Liver (tissue), 9 donors: ENCODE results near the gene SORCS2. TPM values are rescaled to one million over a fixed set of nuclear protein-coding genes. Genes with fewer than 3 reads are reported as not detected.

Experiments used
- DNase-seq: peaks from one replicate; pipeline ENCODE4 v3.0.0-alpha.2; 2017; ENCODE audit warnings: low spot score
- H3K27ac ChIP-seq, 2 donors: one replicate each; pipeline ENCODE4 v1.7.0; 2013; ENCODE audit warnings: inconsistent platforms in 2 of 2, low read length in 2 of 2, control low read depth in 1 of 2, low read depth in 1 of 2, mild to moderate bottlenecking in 1 of 2
- H3K27me3 ChIP-seq, 4 donors: one replicate each; pipeline versions ENCODE4 v1.6.1 to v1.7.0; 2013; ENCODE audit warnings: low read length in 3 of 4, inconsistent platforms in 1 of 4, mild to moderate bottlenecking in 1 of 4, moderate library complexity in 1 of 4; ENCODE audit not compliant: control insufficient read depth in 4 of 4, insufficient read depth in 4 of 4
- H3K36me3 ChIP-seq, 4 donors: one replicate each; pipeline versions ENCODE4 v1.6.1 to v1.7.0; 2013; ENCODE audit warnings: low read length in 3 of 4, mild to moderate bottlenecking in 3 of 4, low read depth in 1 of 4, moderate library complexity in 1 of 4; ENCODE audit not compliant: control insufficient read depth in 4 of 4, insufficient read depth in 3 of 4
- H3K4me1 ChIP-seq, 4 donors: one replicate each; pipeline versions ENCODE4 v1.6.1 to v1.7.0; 2013; ENCODE audit warnings: low read length in 3 of 4, mild to moderate bottlenecking in 3 of 4, moderate library complexity in 1 of 4; ENCODE audit not compliant: control insufficient read depth in 4 of 4, insufficient read depth in 4 of 4
- H3K4me3 ChIP-seq, 3 donors: one replicate each; pipeline versions ENCODE4 v1.6.1 to v1.7.0; 2013; ENCODE audit warnings: low read length in 3 of 3, control low read depth in 1 of 3, low read depth in 1 of 3, mild to moderate bottlenecking in 1 of 3
- H3K9ac ChIP-seq, 2 donors: one replicate each; pipeline ENCODE4 v1.7.0; 2013; ENCODE audit warnings: low read length in 2 of 2, mild to moderate bottlenecking in 2 of 2, moderate library complexity in 2 of 2, control low read depth in 1 of 2, low read depth in 1 of 2
- H3K9me3 ChIP-seq, 4 donors: one replicate each; pipeline versions ENCODE4 v1.6.1 to v1.7.0; 2013; ENCODE audit warnings: low read length in 3 of 4; ENCODE audit not compliant: control insufficient read depth in 4 of 4
- EGR1 ChIP-seq, 2 donors: IDR thresholded peaks; 2 replicates each; pipeline ENCODE4 v1.6.1; 2016 to 2018; ENCODE audit warnings: antibody characterized with exemption in 2 of 2, low read depth in 2 of 2
- FOXA1 ChIP-seq: IDR thresholded peaks from 2 replicates; pipeline ENCODE4 v1.6.1; 2016; ENCODE audit warnings: antibody characterized with exemption
- FOXA2 ChIP-seq: IDR thresholded peaks from 2 replicates; pipeline ENCODE4 v1.6.1; 2016; ENCODE audit warnings: antibody characterized with exemption
- GABPA ChIP-seq, 2 donors: IDR thresholded peaks in 1 of 2; conservative IDR thresholded peaks in 1 of 2; 2 replicates each; pipeline ENCODE4 v1.6.1; 2016; ENCODE audit warnings: antibody characterized with exemption in 2 of 2, mild to moderate bottlenecking in 1 of 2, moderate library complexity in 1 of 2
- HNF4A ChIP-seq, 2 donors: conservative IDR thresholded peaks; 2 replicates each; pipeline ENCODE4 v1.6.1; 2016; ENCODE audit warnings: antibody characterized with exemption in 2 of 2, mild to moderate bottlenecking in 2 of 2
- HNF4G ChIP-seq: IDR thresholded peaks from 2 replicates; pipeline ENCODE4 v1.6.1; 2016; ENCODE audit warnings: antibody characterized with exemption
- JUND ChIP-seq, 2 donors: IDR thresholded peaks; 2 replicates each; pipeline ENCODE4 v1.6.1; 2016; ENCODE audit warnings: antibody characterized with exemption in 2 of 2
- NR2F2 ChIP-seq: IDR thresholded peaks from 2 replicates; pipeline ENCODE4 v1.6.1; 2016; ENCODE audit warnings: antibody characterized with exemption
- RAD21 ChIP-seq, 2 donors: IDR thresholded peaks; 2 replicates each; pipeline ENCODE4 v1.6.1; 2016; ENCODE audit warnings: antibody characterized with exemption in 2 of 2, mild to moderate bottlenecking in 2 of 2
- RXRA ChIP-seq, 2 donors: IDR thresholded peaks; 2 replicates each; pipeline ENCODE4 v1.6.1; 2017 to 2018; ENCODE audit warnings: antibody characterized with exemption in 2 of 2, mild to moderate bottlenecking in 1 of 2
- SP1 ChIP-seq: IDR thresholded peaks from 2 replicates; pipeline ENCODE4 v1.6.1; 2018; ENCODE audit warnings: antibody characterized with exemption, mild to moderate bottlenecking
- TAF1 ChIP-seq: conservative IDR thresholded peaks from 2 replicates; pipeline ENCODE4 v1.6.1; 2016; ENCODE audit warnings: antibody characterized with exemption, mild to moderate bottlenecking
- YY1 ChIP-seq: IDR thresholded peaks from 2 replicates; pipeline ENCODE4 v1.6.1; 2016; ENCODE audit warnings: antibody characterized with exemption, mild to moderate bottlenecking
- WGBS: extraction: QIAGEN DNeasy Blood & Tissue Kit; methylation state at CpG from one replicate; pipeline ENCODE4 v1.1.7; 2013; 5-methylcytosine and 5-hydroxymethylcytosine counted together
- polyA plus RNA-seq, 2 donors: library from polyadenylated mRNA; stranded (reverse) in 1 of 2; unstranded in 1 of 2; fragments of 200-250 nt in 1 of 2; fragments of >200 nt in 1 of 2; fragmentation: Nextera tagmentation in 1 of 2; extraction: Ambion mirVana in 1 of 2; gene quantifications; one replicate each; pipeline versions ENCODE4 v1.2.1 to v1.2.3, GENCODE V29; 2013 to 2015
- total RNA-seq, 2 donors: library from RNA; depleted of rRNA; stranded (reverse); fragments of >200 nt; gene quantifications; one replicate each; pipeline ENCODE4 v1.2.3, GENCODE V29; 2014
- TF ChIP-seq, protein P1 (sequence below): IDR thresholded peaks from 2 replicates; pipeline ENCODE4 v1.6.1; 2016; ENCODE audit warnings: antibody characterized with exemption
- TF ChIP-seq, protein P2 (sequence below): fragments of 150-350 bp; IDR thresholded peaks from 2 replicates; pipeline ENCODE4 v1.5.1; 2017; ENCODE audit warnings: improper control_type of control experiment, low read depth, low read length; ENCODE audit not compliant: missing input control
- TF ChIP-seq, protein P3 (sequence below): IDR thresholded peaks from 2 replicates; pipeline ENCODE4 v1.6.1; 2016; ENCODE audit warnings: antibody characterized with exemption
- TF ChIP-seq, protein P4 (sequence below): IDR thresholded peaks from 2 replicates; pipeline ENCODE4 v1.6.1; 2016; ENCODE audit warnings: antibody characterized with exemption, mild to moderate bottlenecking
- TF ChIP-seq, protein P5 (sequence below): IDR thresholded peaks from 2 replicates; pipeline ENCODE4 v1.6.1; 2016; ENCODE audit warnings: antibody characterized with exemption
- donor health status: healthy.
- donor health status: healthy.
- donor health status: healthy.
- donor health status: healthy.
- donor health status: healthy.

SORCS2 gene
- total and polyA plus RNA-seq, 4 donors: 0.10 to 1.4 (median 0.92) TPM

DNA sequence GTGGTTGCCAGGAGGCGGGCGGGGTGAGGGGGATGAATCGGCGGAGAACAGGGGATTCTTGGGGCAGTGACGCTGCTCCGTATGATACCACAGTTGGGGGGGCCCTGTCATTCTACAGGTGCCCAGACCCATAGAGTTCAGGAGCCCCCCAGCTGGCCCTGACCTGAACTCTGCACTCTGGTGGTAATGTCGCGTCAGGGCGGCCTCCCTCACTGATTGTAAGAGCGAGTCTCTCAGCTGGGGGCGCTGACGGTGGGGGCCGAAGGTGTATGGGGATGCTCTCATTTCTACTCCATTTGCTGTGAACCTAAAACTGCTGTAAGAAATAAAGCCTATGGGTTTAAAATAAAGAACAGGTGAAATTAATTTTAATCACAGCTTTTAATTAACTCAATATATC, 334.2 kb downstream of the SORCS2 start:
- WGBS: 88% methylated on average over 13 of the region's 13 CpGs
- Histone ChIP-seq H3K4me3 (no peak overlapping the region), H3K27me3 (no peaks in the 10 kb centered on the region), H3K9me3 (no peaks in the 10 kb centered on the region), H3K4me1 (peaks cover 0 to 8% (median 2%) of the 10 kb centered on the region in 4 donors), H3K9ac (no peak overlapping the region), H3K36me3 (no peaks in the 10 kb centered on the region), H3K27ac (no peak overlapping the region)
- no peak for TF ChIP-seq TAF1
- TF ChIP-seq RXRA (IDR thresholded peaks at IDR 0.05): no peak
- no peak for TF ChIP-seq GABPA (IDR thresholded peaks at IDR 0.05 in 1 of 2, conservative IDR thresholded peaks at IDR 0.05 in 1 of 2)
- TF ChIP-seq, protein P1, sequence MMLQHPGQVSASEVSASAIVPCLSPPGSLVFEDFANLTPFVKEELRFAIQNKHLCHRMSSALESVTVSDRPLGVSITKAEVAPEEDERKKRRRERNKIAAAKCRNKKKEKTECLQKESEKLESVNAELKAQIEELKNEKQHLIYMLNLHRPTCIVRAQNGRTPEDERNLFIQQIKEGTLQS: no peak
- TF ChIP-seq HNF4G: no peak
- TF ChIP-seq, protein P2, sequence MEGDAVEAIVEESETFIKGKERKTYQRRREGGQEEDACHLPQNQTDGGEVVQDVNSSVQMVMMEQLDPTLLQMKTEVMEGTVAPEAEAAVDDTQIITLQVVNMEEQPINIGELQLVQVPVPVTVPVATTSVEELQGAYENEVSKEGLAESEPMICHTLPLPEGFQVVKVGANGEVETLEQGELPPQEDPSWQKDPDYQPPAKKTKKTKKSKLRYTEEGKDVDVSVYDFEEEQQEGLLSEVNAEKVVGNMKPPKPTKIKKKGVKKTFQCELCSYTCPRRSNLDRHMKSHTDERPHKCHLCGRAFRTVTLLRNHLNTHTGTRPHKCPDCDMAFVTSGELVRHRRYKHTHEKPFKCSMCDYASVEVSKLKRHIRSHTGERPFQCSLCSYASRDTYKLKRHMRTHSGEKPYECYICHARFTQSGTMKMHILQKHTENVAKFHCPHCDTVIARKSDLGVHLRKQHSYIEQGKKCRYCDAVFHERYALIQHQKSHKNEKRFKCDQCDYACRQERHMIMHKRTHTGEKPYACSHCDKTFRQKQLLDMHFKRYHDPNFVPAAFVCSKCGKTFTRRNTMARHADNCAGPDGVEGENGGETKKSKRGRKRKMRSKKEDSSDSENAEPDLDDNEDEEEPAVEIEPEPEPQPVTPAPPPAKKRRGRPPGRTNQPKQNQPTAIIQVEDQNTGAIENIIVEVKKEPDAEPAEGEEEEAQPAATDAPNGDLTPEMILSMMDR: no peak
- no peak for TF ChIP-seq NR2F2
- TF ChIP-seq, protein P3, sequence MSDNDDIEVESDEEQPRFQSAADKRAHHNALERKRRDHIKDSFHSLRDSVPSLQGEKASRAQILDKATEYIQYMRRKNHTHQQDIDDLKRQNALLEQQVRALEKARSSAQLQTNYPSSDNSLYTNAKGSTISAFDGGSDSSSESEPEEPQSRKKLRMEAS: no peak
- no peak for TF ChIP-seq EGR1 (IDR thresholded peaks at IDR 0.05; ENCODE audit: low read depth in 2 of 2)
- TF ChIP-seq RAD21 (IDR thresholded peaks at IDR 0.05): no peak
- TF ChIP-seq SP1: no peak
- no peak for DNase-seq

DNA sequence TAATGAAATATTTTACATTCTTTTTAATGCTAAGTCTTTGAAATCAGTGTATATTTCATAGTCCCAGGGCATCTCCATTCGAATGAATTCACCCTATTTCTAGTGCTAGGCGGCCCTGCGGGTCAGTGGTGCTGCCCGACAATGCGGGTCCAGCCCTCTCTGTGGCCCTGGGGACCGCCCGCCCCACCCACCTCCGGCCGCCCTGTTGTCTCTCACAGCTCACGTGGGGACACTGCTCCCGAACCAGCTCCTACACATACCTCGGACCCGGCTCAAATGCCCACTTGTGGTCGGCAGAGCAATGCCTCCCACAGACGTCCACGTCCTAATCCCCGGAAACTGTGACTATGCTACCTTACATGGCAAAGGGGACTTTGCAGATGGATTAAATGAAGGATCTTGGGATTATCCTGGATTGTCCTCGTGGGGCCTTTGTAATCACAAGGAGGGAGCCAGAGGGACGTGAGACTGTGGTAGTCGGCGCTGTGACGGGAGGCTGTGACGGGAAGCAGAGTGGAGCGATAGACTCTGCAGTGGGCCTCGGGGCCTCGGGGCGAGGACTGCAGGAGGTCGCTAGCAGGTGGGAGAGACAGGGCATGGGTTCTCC, 334.7 kb downstream of the SORCS2 start:
- TF ChIP-seq, protein P3: no peak
- TF ChIP-seq NR2F2: no peak
- no peak for TF ChIP-seq RXRA (IDR thresholded peaks at IDR 0.05)
- no peak for TF ChIP-seq EGR1 (IDR thresholded peaks at IDR 0.05; ENCODE audit: low read depth in 2 of 2)
- TF ChIP-seq SP1: no peak
- TF ChIP-seq, protein P4, sequence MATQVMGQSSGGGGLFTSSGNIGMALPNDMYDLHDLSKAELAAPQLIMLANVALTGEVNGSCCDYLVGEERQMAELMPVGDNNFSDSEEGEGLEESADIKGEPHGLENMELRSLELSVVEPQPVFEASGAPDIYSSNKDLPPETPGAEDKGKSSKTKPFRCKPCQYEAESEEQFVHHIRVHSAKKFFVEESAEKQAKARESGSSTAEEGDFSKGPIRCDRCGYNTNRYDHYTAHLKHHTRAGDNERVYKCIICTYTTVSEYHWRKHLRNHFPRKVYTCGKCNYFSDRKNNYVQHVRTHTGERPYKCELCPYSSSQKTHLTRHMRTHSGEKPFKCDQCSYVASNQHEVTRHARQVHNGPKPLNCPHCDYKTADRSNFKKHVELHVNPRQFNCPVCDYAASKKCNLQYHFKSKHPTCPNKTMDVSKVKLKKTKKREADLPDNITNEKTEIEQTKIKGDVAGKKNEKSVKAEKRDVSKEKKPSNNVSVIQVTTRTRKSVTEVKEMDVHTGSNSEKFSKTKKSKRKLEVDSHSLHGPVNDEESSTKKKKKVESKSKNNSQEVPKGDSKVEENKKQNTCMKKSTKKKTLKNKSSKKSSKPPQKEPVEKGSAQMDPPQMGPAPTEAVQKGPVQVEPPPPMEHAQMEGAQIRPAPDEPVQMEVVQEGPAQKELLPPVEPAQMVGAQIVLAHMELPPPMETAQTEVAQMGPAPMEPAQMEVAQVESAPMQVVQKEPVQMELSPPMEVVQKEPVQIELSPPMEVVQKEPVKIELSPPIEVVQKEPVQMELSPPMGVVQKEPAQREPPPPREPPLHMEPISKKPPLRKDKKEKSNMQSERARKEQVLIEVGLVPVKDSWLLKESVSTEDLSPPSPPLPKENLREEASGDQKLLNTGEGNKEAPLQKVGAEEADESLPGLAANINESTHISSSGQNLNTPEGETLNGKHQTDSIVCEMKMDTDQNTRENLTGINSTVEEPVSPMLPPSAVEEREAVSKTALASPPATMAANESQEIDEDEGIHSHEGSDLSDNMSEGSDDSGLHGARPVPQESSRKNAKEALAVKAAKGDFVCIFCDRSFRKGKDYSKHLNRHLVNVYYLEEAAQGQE: no peak
- TF ChIP-seq, protein P1: no peak
- no peak for TF ChIP-seq FOXA2
- TF ChIP-seq JUND (IDR thresholded peaks at IDR 0.05): no peak
- no peak for TF ChIP-seq RAD21 (IDR thresholded peaks at IDR 0.05)
- TF ChIP-seq HNF4G: no peak
- TF ChIP-seq YY1: no peak
- no peak for TF ChIP-seq FOXA1
- TF ChIP-seq, protein P5, sequence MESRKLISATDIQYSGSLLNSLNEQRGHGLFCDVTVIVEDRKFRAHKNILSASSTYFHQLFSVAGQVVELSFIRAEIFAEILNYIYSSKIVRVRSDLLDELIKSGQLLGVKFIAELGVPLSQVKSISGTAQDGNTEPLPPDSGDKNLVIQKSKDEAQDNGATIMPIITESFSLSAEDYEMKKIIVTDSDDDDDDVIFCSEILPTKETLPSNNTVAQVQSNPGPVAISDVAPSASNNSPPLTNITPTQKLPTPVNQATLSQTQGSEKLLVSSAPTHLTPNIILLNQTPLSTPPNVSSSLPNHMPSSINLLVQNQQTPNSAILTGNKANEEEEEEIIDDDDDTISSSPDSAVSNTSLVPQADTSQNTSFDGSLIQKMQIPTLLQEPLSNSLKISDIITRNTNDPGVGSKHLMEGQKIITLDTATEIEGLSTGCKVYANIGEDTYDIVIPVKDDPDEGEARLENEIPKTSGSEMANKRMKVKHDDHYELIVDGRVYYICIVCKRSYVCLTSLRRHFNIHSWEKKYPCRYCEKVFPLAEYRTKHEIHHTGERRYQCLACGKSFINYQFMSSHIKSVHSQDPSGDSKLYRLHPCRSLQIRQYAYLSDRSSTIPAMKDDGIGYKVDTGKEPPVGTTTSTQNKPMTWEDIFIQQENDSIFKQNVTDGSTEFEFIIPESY: no peak
- no peak for TF ChIP-seq TAF1
- no peak for TF ChIP-seq GABPA (IDR thresholded peaks at IDR 0.05 in 1 of 2, conservative IDR thresholded peaks at IDR 0.05 in 1 of 2)
- TF ChIP-seq, protein P2: no peak
- TF ChIP-seq HNF4A (conservative IDR thresholded peaks at IDR 0.05): no peak
- H3K4me3 ChIP-seq: no peak overlapping the region
- H3K27ac ChIP-seq: no peak overlapping the region
- WGBS: 91% methylated on average over 28 of the region's 28 CpGs
- no peaks in the 10 kb centered on the region for H3K36me3 ChIP-seq
- H3K9ac ChIP-seq: no peak overlapping the region
- DNase-seq: no peak
- H3K27me3 ChIP-seq: no peaks in the 10 kb centered on the region
- H3K9me3 ChIP-seq: no peaks in the 10 kb centered on the region
- H3K4me1 ChIP-seq: peaks cover 0 to 10% (median 2%) of the 10 kb centered on the region in 4 donors
